ENCODE results near the gene ADARB2. TPM values are rescaled to one million over a fixed set of nuclear protein-coding genes. Genes with fewer than 3 reads are reported as not detected.

ADARB2 gene
- total RNA-seq, 1 donor from 2014 or later = not detected

DNA sequence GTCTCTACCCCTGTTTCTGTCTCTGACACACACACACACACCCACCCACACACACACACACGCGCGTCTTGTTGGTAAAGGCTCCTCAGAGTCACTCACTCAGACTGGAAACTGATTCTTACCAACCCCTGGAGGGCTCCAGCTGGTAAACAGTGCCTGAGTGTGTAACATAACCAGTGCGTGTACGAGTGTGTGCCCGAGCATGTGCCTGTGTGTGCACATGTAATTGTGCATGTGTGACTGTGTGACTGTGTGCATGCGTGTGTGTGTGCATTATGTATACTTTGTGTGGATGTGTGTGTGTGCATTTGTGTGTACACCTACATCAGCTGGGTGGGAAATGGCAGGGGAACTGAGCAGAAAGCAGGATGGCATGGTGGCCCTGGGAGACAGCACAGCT lies 364.0 kb downstream of the ADARB2 start:
- intact Hi-C loops (cut with DNase I) = no loop called here
- ATAC-seq (ENCODE audit: poor library complexity) (no peak), DNase-seq (no peak)

DNA sequence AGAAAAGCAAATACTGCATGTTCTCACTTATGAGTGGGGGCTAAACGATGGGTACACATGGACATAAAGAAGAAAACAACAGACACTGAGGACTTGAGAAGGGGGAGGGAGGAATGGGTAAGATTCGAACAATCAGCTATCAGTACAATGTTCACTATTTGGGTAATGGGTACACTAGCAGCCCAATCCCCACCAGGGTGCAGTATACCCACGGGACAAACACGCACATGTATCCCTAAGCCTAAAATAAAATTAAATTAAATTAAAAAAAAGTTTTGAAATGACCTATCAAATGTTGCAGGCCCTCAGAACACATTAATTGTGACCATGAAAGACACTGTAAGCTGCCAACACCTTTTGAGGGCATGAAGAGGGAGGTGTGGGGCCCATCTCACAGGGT lies 365.1 kb downstream of the ADARB2 start:
- ATAC-seq (ENCODE audit: poor library complexity) (no peak), DNase-seq (no peak)
- intact Hi-C loops (cut with DNase I) = no loop called here

DNA sequence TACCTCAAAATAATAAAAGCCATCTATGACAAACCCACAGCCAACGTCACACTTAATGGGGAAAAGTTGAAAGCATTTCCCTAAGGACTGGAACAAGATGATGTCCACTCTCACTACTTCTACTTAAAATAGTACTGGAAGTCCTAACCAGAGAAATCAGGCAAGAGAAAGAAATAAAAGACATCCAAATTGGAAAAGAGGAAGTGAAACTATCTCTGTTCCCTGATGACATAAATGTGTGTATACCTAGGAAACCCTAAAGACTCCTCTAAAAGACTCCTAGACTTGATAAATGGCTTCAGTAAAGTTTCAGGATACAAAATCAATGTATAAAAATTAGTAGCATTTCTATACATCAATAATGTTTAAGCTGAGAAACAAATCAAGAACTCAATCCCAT lies 367.0 kb downstream of the ADARB2 start:
- no peak for DNase-seq
- no peak for ATAC-seq (ENCODE audit: poor library complexity)
- intact Hi-C loops (cut with DNase I) = no loop called here

DNA sequence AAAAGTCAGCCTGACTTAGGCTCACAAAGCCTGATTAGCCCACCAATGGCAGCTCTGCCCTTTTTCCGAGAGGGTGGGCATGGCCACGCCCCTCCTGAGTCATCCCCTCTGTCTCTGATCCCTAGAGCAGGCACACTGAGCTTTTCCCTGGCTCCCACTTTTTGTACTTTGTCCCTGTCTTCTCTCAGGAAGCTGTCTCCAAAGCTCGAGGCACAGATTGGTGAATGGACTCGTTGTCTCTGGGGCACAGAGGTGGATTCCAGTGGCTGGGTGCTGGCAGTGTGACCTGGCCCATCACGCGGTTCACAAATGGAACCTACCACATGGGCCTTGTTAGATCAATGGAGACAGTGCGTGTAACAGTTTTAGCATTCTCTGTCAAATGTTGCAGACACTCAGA lies 367.7 kb downstream of the ADARB2 start:
- intact Hi-C loops (cut with DNase I) = no loop called here
- ATAC-seq (ENCODE audit: poor library complexity) = no peak
- no peak for DNase-seq

DNA sequence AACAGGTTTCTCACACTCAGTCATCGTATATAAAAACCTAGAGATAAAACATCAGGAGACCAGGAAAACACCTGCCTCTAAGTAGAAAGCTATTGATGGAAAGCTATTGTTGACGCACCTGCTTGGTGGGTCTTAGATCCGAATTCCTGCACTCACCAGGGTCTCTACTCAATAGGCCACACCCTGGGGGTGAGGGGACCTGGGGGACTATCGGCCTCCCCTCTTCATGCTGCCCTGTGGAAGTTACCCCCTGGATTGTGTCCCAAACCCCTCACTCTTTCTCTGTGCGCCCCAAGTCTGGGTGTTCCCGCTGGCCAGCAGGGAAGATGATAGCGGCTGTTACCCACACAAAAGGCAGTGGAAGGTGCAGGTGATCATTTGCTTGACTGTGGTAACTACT lies 368.1 kb downstream of the ADARB2 start:
- ATAC-seq (ENCODE audit: poor library complexity) (no peak), DNase-seq (no peak)
- intact Hi-C loops (cut with DNase I) = no loop called here

DNA sequence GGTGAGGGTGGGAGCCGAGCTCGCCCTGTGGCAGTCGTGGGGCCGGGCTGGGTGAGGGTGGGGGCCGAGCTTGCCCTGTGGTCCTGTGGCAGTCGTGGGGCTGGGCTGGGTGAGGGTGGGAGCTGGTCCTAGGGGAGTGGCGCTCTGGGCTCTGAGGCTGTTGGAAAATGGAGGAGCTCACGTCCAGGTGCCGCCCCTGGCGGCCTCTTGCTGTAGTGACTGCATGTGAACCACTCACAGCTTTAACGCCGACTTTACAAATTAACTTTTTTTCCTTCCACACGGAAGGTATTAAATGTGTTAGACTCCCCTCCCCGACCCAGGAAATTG lies 368.5 kb downstream of the ADARB2 start:
- DNase-seq (no peak), ATAC-seq (ENCODE audit: poor library complexity) (peak; percentile 53)
- intact Hi-C loops (cut with DNase I) = no loop called here

DNA sequence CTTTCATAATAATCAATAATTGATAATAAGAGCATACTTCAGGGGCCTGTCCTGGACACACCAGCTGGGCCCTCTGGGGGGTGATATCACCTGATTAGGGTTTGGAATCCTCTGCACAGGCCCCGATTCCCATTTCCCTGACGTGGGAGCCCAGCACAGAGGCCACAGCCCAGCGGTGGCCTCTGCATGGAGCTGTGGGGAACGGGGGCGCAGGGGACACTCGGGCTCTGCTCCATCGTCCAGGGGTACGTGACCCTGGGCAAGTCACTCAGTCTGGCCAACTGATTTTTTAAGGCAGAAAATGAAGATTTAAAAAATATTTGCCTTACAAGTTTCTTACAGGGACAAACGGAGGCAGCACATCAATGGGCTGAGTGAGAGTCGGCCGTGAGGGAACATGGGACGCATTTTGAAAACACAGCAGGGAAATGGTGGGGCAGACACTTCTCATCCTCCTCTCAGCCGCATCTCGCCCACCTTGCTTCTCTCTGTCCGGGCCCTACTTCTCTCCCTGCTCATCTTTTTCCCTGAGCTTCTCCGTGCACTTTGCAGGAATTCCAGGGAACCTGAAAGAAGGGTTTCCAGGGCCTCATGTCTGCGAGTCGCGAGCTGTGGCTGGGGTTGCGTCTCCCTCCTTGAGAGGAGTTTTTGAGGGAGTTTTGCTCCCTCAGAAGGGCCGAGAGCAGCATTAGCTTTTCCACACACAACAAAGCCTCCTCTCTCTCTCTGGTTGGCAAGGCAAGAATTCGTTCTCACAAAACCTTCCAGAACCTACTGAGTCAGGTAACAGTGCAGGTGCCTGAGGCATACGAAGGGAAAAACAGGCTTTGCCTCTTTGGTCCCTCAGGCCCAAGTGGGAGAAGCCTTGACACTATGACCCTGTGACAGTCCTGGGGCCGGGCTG lies 369.1 kb downstream of the ADARB2 start:
- intact Hi-C loops (cut with DNase I) = no loop called here
- no peak for ATAC-seq (ENCODE audit: poor library complexity)

DNA sequence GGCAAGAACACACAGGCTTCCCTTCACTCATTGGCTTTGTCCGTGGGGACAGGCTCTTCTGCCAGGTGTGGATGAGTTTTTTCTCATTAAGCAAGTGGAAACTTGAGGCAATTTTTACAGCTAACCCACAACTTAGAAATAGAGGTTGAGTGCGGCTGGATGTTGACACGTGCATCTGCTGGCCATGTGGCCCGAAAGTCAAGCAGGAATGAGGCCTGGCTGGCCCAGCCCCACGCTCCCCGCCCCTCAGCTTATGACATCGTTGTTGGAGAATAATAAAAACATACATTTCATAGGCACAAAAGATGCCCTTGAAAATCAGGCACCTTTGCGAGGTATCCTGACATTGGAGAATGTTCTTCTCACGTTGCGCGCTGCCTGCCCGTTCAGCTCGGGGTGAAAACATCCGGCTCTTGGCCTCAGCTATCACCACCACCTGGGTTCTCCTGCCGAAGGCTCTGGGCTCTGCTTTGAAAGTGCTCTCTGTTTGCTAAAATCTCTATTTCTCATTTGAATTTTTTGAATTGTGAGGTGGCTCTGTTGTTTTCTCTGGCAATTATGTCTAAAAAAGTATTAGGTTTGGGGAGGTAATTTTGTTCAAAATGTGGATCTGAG lies 370.4 kb downstream of the ADARB2 start:
- ATAC-seq (ENCODE audit: poor library complexity) (no peak), DNase-seq (no peak)
- intact Hi-C loops (cut with DNase I) = no loop called here

More for the DNA sequence above, 369.1 kb downstream of the ADARB2 start:
- no peak for DNase-seq

DNA sequence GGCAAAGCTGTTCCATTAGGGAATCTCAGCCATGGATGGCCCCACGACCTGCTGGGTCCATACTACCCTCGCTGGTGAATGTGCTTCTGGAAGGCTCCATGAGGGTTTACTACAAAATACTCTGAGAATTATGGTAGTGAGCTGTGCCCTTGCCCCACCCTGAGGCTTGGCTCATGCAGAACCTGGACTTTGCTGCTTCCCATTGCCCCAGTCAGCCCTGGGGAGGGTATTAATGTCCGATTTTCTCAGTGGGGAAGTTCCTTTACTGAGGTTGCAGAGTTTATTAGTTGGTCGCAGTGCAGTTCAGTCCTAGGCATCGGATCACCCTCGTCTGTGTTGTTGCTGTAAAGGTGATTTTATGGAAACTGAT lies 371.0 kb downstream of the ADARB2 start:
- DNase-seq (no peak), ATAC-seq (ENCODE audit: poor library complexity) (no peak)
- intact Hi-C loops (cut with DNase I) = no loop called here

DNA sequence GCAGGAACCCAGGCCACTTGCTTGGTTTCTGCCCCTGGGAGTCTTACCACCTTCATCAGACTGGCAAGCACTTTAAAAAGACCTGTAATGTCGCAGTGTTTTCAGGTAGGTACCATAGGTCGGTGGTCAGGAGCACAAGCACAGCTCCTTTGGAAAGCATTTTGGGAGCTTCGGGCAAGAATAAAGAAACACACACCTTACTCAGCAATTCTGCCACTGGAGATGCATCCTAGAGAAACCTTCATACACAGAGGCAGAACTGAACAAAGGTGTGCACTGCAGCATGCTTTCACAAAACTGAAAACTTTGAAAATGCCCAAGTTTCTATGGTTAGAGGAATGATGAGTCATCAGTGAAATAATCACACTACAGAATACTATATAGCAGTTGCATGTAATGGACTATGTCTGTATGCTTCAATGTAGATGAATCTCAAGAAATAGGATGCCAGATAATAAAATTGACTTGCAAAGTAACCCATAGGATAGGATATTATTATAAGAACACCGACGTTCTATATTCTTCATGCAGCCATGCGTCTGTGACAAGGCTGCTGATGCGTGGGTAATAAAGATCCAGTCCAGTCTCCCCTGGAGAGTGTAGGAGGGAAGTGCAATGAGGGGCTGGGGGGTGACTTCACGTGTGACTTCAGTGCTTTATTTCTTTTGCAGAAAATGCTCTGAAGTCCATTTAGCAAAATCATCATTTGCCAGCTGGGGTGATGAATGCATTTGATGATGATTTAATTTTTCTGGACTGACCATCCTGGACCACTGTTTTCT lies 371.6 kb downstream of the ADARB2 start:
- ATAC-seq (ENCODE audit: poor library complexity) = no peak
- no peak for DNase-seq
- intact Hi-C loops (cut with DNase I) = no loop called here

DNA sequence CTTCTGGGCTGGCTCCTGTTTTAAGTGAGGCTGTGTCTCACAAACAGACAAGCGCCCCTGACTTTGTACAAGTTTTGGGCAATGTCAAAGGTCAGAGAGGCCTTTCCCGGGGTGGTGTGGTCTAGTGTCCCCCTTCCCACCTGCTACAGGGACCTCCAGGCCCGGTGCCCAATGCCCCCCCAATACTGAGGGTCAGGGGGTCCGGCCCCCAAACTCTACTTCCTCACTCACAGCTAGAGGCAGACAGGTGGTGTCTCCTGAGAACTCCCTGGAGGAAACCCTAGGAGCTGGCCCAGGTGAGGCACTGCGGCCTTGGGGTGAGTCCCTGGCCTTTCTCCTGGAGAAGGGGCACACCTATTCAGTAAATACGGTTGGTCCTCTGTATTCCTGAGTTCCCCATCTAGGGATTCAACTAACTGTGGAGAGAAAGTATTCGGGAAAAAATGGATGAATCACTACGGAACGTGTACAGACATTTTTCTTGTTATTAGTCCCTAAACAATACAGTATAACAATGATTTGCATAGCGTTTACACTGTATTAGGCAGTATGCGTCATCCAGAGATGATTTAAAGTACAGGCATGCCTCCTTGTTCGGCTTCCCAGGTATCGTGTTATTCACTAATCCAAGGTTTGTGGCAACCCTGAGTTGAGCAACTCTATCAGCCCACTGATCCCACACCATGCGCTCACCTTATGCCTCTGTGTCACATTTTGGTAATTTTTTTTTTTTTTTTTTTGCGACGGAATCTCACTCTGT lies 373.0 kb downstream of the ADARB2 start:
- intact Hi-C loops (cut with DNase I) = no loop called here

DNA sequence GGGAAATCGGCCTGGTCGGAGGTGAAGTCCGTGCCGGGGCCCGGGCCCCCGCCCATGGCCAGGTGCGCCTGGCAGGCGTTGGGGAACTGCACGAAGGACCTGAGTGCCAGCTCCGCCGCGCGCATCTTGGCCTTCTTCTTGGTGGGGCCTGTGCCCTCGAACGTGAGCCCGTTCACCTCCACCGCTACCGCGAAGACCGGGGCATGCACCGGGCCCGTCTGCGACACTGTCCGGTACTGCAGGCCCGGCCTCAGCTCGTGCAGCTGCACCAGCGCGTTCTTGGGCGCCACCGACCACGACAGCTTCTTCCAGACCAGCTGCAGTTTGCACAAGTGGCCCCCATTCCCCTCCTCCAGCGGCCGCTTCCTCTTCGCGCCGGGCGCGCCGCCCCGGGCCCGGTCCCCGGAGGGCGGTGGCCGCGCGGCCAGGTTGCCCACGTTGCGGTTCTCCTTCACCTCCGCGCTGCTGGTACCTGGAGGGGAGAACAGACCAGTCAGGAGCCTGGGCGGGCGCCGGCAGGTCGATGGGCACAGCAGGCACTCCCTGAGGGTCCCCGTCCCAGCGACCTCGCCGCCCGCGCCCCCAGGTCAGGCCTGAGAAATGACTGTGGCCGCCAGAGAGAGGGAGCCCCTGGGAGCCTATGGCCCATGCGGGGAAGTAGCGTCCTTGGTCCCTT lies 373.7 kb downstream of the ADARB2 start:
- DNase-seq (no peak), ATAC-seq (ENCODE audit: poor library complexity) (no peak)

More for the DNA sequence above, 373.0 kb downstream of the ADARB2 start:
- DNase-seq (no peak), ATAC-seq (ENCODE audit: poor library complexity) (no peak)

DNA sequence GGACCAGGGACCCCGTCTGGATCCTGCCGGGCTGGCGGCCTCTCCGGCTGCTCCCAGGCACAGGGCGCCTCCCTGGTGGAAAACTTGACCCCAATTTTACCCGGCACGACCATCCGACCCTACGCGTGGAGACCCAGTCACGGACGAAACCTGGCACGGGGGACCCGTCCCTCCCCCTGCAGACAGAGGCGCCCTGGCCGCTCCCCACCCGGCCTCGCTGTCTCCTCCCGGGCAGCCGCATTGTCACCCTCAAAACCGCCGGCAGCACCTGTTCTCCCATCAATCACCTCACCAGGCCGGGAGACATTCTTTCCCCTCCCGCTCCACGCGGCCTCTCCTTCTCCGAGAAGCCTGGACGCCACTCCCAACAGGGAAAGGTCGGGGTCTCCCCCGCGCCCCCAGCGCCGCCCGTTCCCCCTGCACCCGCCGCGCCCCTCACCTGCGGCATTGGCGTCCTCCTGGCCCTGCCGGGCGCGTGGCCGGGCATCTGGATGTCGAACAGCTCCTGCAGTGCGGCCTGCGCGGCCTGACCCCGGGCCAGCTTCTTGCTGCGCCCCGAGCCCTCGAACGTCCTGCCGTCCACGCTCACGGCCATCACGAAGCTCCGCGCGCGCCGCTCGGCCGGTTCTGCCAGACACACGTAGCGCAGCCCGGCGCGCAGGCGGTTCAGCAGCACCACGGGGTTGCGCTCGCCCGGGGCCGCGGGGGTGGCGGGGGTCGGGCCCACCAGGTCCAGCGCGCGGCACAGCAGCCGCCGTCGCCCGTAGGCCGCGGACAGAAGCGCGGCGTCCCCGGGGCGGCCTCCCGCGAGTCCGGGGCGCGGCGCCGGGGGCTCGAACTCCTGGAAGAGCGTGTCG lies 374.5 kb downstream of the ADARB2 start:
- intact Hi-C loops (cut with DNase I) = no loop called here
- DNase-seq (no peak), ATAC-seq (ENCODE audit: poor library complexity) (no peak)

More for the DNA sequence above, 373.7 kb downstream of the ADARB2 start:
- intact Hi-C loops (cut with DNase I) = no loop called here

DNA sequence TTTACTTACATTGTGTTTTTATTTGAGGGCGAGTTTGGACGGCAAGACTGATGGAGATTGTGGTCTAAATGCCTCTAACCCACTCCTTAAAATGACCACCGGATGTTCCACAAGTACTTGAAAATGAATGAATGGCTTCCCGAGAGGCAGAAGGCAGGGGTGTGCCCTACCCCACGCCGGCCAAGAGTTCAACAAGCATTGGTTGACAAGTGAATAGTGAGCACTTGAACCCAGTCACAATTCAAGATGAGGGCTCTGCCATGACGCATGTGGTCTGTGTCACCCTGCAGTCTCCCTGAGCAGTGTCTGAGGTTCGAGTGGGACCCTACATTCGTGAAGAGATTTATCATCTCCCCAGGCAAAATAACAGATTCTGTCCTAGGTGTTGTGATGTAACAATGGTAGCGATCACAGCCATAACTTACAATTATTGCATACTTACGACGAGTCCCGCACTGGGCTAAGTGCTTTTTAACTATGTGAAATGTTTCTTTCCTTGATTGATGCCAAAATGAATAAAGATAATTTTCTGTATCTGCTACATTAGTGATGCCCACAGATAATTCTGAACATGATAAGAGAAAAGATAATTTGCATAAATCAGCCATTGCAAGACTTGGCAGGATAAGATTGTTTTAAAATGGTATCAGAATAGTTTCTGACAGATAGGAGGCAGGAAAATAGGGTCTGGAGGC lies 375.8 kb downstream of the ADARB2 start:
- intact Hi-C loops (cut with DNase I) = no loop called here
- ATAC-seq (ENCODE audit: poor library complexity) (no peak), DNase-seq (no peak)

DNA sequence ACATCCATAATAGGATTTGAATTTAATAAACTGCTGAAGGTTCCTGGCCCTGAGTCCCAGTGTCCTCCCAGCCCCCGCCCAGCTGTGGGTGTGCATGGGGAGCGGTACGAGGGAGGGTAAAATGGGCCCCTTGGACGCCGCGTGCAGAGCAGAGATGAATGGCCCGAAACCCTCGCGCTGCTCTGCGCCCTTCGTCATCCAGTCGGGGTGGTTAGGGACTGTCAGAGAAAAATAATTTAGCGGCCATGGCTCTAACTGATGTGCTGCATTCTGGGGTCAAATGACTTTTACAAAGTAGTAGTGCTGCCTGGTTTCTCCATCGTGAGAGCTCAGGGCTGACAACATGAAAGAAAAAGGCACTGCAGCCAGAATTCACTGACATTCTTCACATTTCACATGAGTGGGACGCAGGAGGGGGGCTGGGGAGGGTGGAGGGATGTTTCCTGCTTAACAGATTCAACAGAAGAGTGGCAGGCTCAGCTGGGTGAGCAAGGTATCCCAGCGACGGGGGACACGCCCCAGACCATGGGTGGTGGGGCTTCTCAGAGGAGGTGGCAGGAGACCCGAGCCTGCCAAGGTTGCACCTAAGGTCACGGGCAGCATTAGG lies 376.7 kb downstream of the ADARB2 start:
- intact Hi-C loops (cut with DNase I) = no loop called here
- DNase-seq = no peak
- ATAC-seq (ENCODE audit: poor library complexity) = no peak

DNA sequence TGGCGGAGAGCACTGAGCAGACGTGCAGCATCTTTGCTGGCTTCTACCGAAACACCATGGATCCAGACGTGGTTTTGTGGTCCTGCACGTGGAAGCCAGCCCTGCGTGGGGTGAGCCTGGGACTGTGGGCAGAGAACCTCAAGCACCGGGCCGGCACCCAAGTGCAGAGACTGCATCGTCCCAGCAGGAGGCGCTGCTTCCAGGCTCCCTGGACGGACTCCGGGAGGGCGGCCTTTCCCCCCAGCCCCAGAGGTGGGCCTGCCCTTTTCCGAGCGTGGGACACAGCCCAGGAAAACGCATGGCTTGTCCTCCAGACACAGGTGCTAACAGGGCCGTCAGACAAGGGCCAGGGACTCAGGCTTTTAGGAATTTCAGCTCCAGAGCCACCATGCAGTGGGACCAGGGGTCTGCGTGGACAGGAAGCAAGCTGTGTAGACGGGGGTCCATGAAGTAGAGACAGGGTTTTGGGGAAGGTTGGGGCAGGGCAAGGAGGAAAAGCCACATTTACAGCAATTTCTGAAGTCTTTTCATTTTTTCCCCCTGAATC lies 377.2 kb downstream of the ADARB2 start:
- DNase-seq = no peak
- intact Hi-C loops (cut with DNase I) = no loop called here
- ATAC-seq (ENCODE audit: poor library complexity) = no peak

DNA sequence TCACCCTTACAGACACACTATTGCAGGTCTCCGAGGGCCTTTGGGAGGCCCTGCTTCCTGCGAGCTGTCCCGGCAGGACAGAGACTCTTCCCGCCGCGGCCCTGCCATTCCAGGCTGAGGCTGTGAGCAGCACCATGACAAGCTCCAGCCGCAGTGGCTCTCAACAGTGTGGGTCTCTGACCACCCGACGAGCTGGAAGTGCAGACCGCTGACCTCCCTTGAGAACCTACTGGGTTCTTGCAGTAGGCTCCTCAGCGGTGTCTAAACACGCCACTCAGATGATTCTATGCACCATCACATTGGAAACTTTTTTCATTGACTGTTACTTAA lies 377.7 kb downstream of the ADARB2 start:
- intact Hi-C loops (cut with DNase I) = no loop called here
- DNase-seq = no peak
- no peak for ATAC-seq (ENCODE audit: poor library complexity)
